CD14-positive monocyte (primary cell): ENCODE measurements around the gene CD33. TPM values are rescaled to one million over a fixed set of nuclear protein-coding genes. Genes with fewer than 3 reads are reported as not detected.
A peak's percentile ranks its signal among the peaks of the same experiment; 100 is the strongest.

Source experiments
- DNase-seq, 3 donors: peaks; one replicate each; pipeline ENCODE4 v3.0.0-alpha.2; 2011 to 2022
- H2AFZ ChIP-seq: 2 replicates; pipeline ENCODE4 v1.6.0; 2012; ENCODE audit warnings: mild to moderate bottlenecking, low read depth, low read length, inconsistent platforms; ENCODE audit not compliant: insufficient read depth, poor library complexity, severe bottlenecking
- H3K27ac ChIP-seq, 2 donors: 1 replicate in 1 of 2; 2 replicates in 1 of 2; pipeline ENCODE4 v1.5.1; 2012 to 2013; ENCODE audit warnings: low read length in 2 of 2, control low read depth in 1 of 2, inconsistent platforms in 1 of 2, low read depth in 1 of 2, mild to moderate bottlenecking in 1 of 2
- H3K27me3 ChIP-seq, 2 donors: one replicate each; pipeline versions ENCODE4 v1.6.0 to v1.6.1; 2011 to 2013; ENCODE audit warnings: low read length in 2 of 2; ENCODE audit not compliant: control insufficient read depth in 2 of 2, insufficient read depth in 2 of 2
- H3K36me3 ChIP-seq, 2 donors: replicated peaks in 1 of 2; 1 replicate in 1 of 2; 2 replicates in 1 of 2; pipeline versions ENCODE4 v1.5.1 to v1.6.1; 2012 to 2013; ENCODE audit warnings: low read length in 2 of 2, control low read depth in 1 of 2, inconsistent platforms in 1 of 2, mild to moderate bottlenecking in 1 of 2; ENCODE audit not compliant: insufficient read depth in 2 of 2, control insufficient read depth in 1 of 2
- H3K4me1 ChIP-seq, 2 donors: 1 replicate in 1 of 2; 2 replicates in 1 of 2; pipeline versions ENCODE4 v1.5.1 to v1.6.1; 2012 to 2013; ENCODE audit warnings: low read length in 2 of 2, control low read depth in 1 of 2, inconsistent platforms in 1 of 2, mild to moderate bottlenecking in 1 of 2, moderate library complexity in 1 of 2; ENCODE audit not compliant: insufficient read depth in 2 of 2, control insufficient read depth in 1 of 2
- H3K4me2 ChIP-seq: replicated peaks from 2 replicates; pipeline ENCODE3; 2012; ENCODE audit warnings: low read length, moderate library complexity, mild to moderate bottlenecking; ENCODE audit not compliant: poor library complexity, severe bottlenecking; ENCODE audit errors: extremely low read depth
- H3K4me3 ChIP-seq, 3 experiments: fragments of 200-600 bp in 1 of 3; sonication (generic) in 1 of 3; replicated peaks in 1 of 3; 1 replicate in 2 of 3; 2 replicates in 1 of 3; pipeline ENCODE4 v1.5.1; 2011 to 2013; ENCODE audit warnings: low read length in 3 of 3, mild to moderate bottlenecking in 3 of 3, control low read depth in 2 of 3, low read depth in 2 of 3, inconsistent platforms in 1 of 3, moderate library complexity in 1 of 3
- H3K79me2 ChIP-seq: 2 replicates; pipeline ENCODE4 v1.6.0; 2012; ENCODE audit warnings: mild to moderate bottlenecking, control low read depth, inconsistent platforms, low read length, moderate library complexity; ENCODE audit not compliant: insufficient read depth
- H3K9ac ChIP-seq: 2 replicates; pipeline ENCODE4 v1.6.0; 2017; ENCODE audit warnings: low read length, mild to moderate bottlenecking; ENCODE audit not compliant: insufficient read depth, poor library complexity, severe bottlenecking
- H3K9me3 ChIP-seq, 2 donors: replicated peaks in 1 of 2; 1 replicate in 1 of 2; 2 replicates in 1 of 2; pipeline versions ENCODE4 v1.5.1 to v1.6.1; 2012 to 2013; ENCODE audit warnings: low read length in 2 of 2, control low read depth in 1 of 2; ENCODE audit not compliant: control insufficient read depth in 1 of 2, insufficient read depth in 1 of 2
- H4K20me1 ChIP-seq: 2 replicates; pipeline ENCODE4 v1.6.0; 2012; ENCODE audit warnings: mild to moderate bottlenecking, low read length, control low read depth, moderate library complexity; ENCODE audit not compliant: insufficient read depth
- H3K27ac Mint-ChIP-seq, 7 donors: one replicate each; pipeline ENCODE4 v1.8.0; 2020; ENCODE audit warnings: mild to moderate bottlenecking in 7 of 7, mixed read lengths in 7 of 7, moderate library complexity in 6 of 7, inconsistent platforms in 2 of 7
- H3K27me3 Mint-ChIP-seq, 3 donors: one replicate each; pipeline ENCODE4 v1.8.0; 2021 to 2022; ENCODE audit warnings: low read depth in 3 of 3, mild to moderate bottlenecking in 3 of 3, mixed read lengths in 3 of 3, moderate library complexity in 3 of 3, inconsistent platforms in 1 of 3
- H3K36me3 Mint-ChIP-seq, 2 donors: one replicate each; pipeline ENCODE4 v1.8.0; 2020; ENCODE audit warnings: mixed read lengths in 2 of 2, inconsistent platforms in 1 of 2, mild to moderate bottlenecking in 1 of 2
- H3K4me1 Mint-ChIP-seq: one replicate; pipeline ENCODE4 v1.8.0; 2020; ENCODE audit warnings: mild to moderate bottlenecking, mixed read lengths
- H3K4me3 Mint-ChIP-seq, 2 donors: one replicate each; pipeline ENCODE4 v1.8.0; 2020; ENCODE audit warnings: mild to moderate bottlenecking in 2 of 2, mixed read lengths in 2 of 2, moderate library complexity in 1 of 2
- H3K9me3 Mint-ChIP-seq, 7 donors: one replicate each; pipeline ENCODE4 v1.8.0; 2020 to 2022; ENCODE audit warnings: mixed read lengths in 7 of 7, mild to moderate bottlenecking in 6 of 7, moderate library complexity in 6 of 7, inconsistent platforms in 2 of 7
- WGBS: methylation state at CpG from one replicate; pipeline ENCODE4 v1.1.5; 2013; ENCODE audit warnings: missing lambda C conversion rate; ENCODE audit not compliant: insufficient coverage; 5-methylcytosine and 5-hydroxymethylcytosine counted together
- intact Hi-C, 2 donors: fragments of 100-400 bp; cut with micrococcal nuclease; formaldehyde crosslinking; loops; one replicate each; pipeline versions ENCODE4 v1.15.0 to v1.15.1; 2023
- polyA plus RNA-seq, 3 donors: library from polyadenylated mRNA; depleted of rRNA in 1 of 3; unstranded in 2 of 3; stranded (reverse) in 1 of 3; fragments of 300-500 nt in 2 of 3; fragments of >200 nt in 1 of 3; fragmentation: Illumina TruSeq in 2 of 3; gene quantifications; 1 replicate in 2 of 3; 2 replicates in 1 of 3; pipeline ENCODE4 v1.2.3, GENCODE V29; 2012 to 2021
- TF ChIP-seq, protein P1 (sequence below): fragments of 200-600 bp; IDR thresholded peaks from one replicate; pipeline ENCODE4 v1.8.0; 2022; ENCODE audit warnings: antibody characterized with exemption, mild to moderate bottlenecking

CD33 gene
- polyA plus RNA-seq, 3 donors = 229 to 360 (median 264) TPM

DNA sequence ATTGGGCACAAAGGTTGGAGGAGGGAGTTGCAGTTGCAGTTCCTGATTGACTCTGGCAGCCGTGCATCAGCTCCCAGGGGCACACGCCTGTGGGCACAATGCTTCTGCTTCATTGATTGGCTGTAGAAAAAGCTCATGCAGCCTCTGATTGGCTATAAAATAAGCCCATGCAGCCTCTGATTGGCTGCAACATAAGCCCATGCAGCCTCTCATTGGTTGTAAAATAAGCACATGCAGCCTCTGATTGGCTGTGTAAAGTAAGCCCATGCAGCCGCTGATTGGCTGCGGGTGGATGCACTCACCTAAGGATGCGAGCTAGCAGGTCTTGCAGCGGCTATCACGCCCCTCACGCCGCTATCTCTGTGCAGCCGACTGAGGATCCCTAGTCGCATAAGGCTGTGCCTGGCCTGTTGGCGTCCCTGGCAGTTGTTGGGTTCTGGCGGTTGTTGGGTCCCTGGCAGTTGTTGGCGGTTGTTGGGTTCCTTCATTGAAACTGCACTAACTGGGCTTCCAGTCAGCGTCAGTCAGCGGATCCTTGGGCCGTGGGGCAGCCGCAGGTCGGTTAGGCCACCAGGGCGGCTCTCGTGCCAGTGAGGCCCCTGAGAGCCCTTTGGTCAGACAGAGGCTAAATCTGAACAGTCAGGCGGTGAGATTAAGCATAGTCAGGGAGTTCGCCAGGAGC, 26.0 kb downstream of the CD33 start, which contains the start of gene SIGLECL1:
TSS of gene SIGLECL1 (plus strand) at position 295 of the 682 bp plus-strand sequence. CDS start 12,993 bp downstream, outside the sequence.
- intact Hi-C loops = loop anchor here in 1 of 2 donors (10.0 kb wide), 1 partner anchor 46 kb away; no protein-coding TSS in a partner anchor

DNA sequence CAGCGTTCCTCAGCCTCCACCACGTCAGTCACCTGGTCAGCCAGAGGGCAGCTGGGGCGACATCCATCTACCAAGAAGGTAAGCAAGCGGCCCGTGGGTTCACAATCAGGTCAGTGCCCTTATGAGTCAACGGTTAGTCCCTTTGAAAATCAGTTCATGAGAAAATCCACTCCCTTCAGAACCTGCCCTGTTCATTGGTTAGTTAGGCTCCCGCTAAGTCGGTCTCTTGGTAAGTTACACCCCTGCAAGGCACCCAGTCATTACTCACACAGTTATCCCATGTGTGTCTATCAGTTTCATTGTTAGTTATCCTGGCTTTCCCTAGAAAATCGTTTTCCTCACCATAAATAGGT, 26.6 kb downstream of the CD33 start:
- H2AFZ ChIP-seq = no peak overlapping the region
- H3K27me3 Mint-ChIP-seq = peaks cover 0 to 2% (median 0%) of the 10 kb centered on the region in 3 donors
- peaks cover 0 to 4% (median 0%) of the 10 kb centered on the region in 7 donors for H3K9me3 Mint-ChIP-seq
- H3K4me1 ChIP-seq = peaks cover 40 to 58% of the 10 kb centered on the region in 2 donors
- no peak overlapping the region for H3K27ac Mint-ChIP-seq
- H3K27me3 ChIP-seq = no peaks in the 10 kb centered on the region
- TF ChIP-seq, protein P1, sequence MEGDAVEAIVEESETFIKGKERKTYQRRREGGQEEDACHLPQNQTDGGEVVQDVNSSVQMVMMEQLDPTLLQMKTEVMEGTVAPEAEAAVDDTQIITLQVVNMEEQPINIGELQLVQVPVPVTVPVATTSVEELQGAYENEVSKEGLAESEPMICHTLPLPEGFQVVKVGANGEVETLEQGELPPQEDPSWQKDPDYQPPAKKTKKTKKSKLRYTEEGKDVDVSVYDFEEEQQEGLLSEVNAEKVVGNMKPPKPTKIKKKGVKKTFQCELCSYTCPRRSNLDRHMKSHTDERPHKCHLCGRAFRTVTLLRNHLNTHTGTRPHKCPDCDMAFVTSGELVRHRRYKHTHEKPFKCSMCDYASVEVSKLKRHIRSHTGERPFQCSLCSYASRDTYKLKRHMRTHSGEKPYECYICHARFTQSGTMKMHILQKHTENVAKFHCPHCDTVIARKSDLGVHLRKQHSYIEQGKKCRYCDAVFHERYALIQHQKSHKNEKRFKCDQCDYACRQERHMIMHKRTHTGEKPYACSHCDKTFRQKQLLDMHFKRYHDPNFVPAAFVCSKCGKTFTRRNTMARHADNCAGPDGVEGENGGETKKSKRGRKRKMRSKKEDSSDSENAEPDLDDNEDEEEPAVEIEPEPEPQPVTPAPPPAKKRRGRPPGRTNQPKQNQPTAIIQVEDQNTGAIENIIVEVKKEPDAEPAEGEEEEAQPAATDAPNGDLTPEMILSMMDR = no peak
- 97% methylated on average over 8 of the region's 9 CpGs for WGBS
- H3K27ac ChIP-seq = no peak overlapping the region
- no peak overlapping the region for H3K9ac ChIP-seq
- H3K79me2 ChIP-seq = no peaks in the 10 kb centered on the region
- no peak for DNase-seq
- H3K4me3 Mint-ChIP-seq = no peak overlapping the region
- H3K36me3 Mint-ChIP-seq = peaks cover 3 to 8% of the 10 kb centered on the region in 2 donors
- peaks cover 0 to 8% of the 10 kb centered on the region in 2 donors for H3K9me3 ChIP-seq
- H4K20me1 ChIP-seq = no peaks in the 10 kb centered on the region
- intact Hi-C loops = loop anchor here in 1 of 2 donors (10.0 kb wide), 1 partner anchor 47 kb away; no protein-coding TSS in a partner anchor
- no peaks in the 10 kb centered on the region for H3K36me3 ChIP-seq
- H3K4me2 ChIP-seq = no peak overlapping the region
- peaks cover 52% of the 10 kb centered on the region for H3K4me1 Mint-ChIP-seq
- no peak overlapping the region for H3K4me3 ChIP-seq

More for the DNA sequence above, 26.0 kb downstream of the CD33 start, which contains the start of gene SIGLECL1:
- Histone ChIP-seq H3K4me3 (no peak within 1 kb of the TSS), H3K27me3 (no peaks in the 10 kb centered on the region), H3K4me1 (peaks cover 45 to 63% of the 10 kb centered on the region in 2 donors), H4K20me1 (no peaks in the 10 kb centered on the region), H3K79me2 (no peaks in the 10 kb centered on the region), H3K9me3 (peaks cover 0 to 8% of the 10 kb centered on the region in 2 donors), H3K9ac (no peak within 1 kb of the TSS), H3K27ac (no peak within 1 kb of the TSS), H3K36me3 (no peaks in the 10 kb centered on the region), H2AFZ (no peak within 1 kb of the TSS), H3K4me2 (no peak within 1 kb of the TSS)
- H3K27ac Mint-ChIP-seq = peak within 1 kb of the TSS in 3 of 7 donors; percentile 30 to 55 (median 42)
- H3K36me3 Mint-ChIP-seq = peaks cover 3 to 8% of the 10 kb centered on the region in 2 donors
- H3K4me1 Mint-ChIP-seq = peaks cover 58% of the 10 kb centered on the region
- DNase-seq = no peak
- 97% methylated on average over 23 of the region's 23 CpGs for WGBS
- TF ChIP-seq, protein P1 = no peak
- no peak within 1 kb of the TSS for H3K4me3 Mint-ChIP-seq
- peaks cover 0 to 4% (median 0%) of the 10 kb centered on the region in 7 donors for H3K9me3 Mint-ChIP-seq
- peaks cover 0 to 2% (median 0%) of the 10 kb centered on the region in 3 donors for H3K27me3 Mint-ChIP-seq
